ENCODE data around the gene MARK4.

MARK4 gene

DNA sequence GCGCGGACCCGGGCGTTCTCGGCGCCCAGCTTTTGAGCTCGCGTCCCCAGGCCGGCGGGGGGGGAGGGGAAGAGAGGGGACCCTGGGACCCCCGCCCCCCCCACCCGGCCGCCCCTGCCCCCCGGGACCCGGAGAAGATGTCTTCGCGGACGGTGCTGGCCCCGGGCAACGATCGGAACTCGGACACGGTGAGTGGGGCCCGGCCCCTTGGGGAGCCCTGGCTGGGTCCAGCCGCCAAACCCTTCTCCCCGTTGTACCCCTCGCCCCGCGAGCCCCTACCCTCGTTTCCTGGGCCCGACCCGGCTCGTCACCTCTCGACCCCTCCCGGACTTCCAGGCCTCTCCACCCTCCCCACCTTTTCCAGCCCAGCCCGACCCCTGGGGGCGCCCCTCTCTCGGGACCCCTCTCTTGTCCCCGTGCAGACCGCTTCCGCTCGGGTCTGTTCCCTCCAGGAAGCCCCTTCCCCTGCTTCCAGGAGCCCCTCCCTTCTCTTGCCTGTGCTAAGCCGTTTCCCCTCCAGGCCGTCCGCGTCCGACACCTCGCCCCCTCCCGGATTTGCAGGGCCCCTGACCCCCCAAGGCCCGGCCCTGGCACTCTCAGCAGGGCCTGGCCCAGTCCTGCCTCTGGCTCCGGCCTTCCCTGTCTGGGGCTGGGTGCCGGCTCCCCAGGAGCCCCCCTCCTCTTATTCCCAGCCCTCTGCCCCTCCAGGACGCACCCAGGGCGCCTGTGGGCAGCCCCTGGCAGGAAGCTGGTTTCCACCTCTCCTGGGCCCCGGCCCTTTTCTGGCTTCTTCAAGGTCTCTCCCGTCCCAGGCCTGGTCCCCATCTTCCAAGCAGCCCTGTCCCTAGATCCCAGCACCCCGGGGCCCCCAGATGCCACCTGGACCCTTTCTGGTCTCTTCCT lies 632 bp downstream of the MARK4 start:
- TF ChIP-seq CTCF (IDR thresholded peaks at IDR 0.05; ENCODE audit: low read depth, low read length), result no peak
- peak overlapping the region; percentile 86 for H3K4me3 ChIP-seq (ENCODE audit: low read depth, low read length)

GRCh38 chr19:45253396-45254027 lies 2.4 kb downstream of the MARK4 start:
- TF ChIP-seq CTCF (IDR thresholded peaks at IDR 0.05; ENCODE audit: low read depth, low read length), result no peak
- H3K4me3 ChIP-seq (ENCODE audit: low read depth, low read length), result no peak overlapping the region

- no peak overlapping the region for H3K4me3 ChIP-seq (ENCODE audit: low read depth, low read length)
- TF ChIP-seq CTCF (IDR thresholded peaks at IDR 0.05; ENCODE audit: low read depth, low read length), result peak; percentile 21; the same call in 1 of the 2 replicates
Measured at GRCh38 chr19:45254044-45254531, 3.0 kb downstream of the MARK4 start.

DNA sequence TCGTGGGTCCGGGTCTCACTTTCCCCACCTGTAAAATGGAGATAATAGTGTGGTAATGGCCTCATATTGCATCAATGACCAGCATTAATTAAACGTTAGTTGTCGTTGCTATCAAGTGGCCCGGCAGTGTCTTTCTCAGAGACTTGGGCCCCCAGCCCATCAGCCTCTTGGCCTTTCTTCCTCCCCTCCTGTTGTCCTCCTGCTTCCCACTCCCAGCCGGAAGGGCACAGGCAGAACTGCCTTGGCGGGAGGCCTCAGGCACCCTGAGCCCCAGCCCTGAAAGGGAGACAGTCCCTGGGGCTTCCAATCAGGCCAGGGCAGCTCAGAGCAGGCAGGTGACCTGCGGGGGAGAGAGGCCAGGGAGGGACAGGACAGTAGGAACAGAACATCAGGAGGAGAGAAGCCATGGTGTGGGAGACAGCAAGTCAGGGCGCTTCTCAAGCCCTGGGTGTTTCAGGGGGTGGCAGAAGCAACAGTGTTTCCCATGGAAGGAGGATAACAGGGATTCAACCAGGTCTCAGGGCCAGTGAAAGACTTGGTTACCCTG lies 4.6 kb downstream of the MARK4 start:
- TF ChIP-seq CTCF (IDR thresholded peaks at IDR 0.05; ENCODE audit: low read depth, low read length), result no peak

DNA sequence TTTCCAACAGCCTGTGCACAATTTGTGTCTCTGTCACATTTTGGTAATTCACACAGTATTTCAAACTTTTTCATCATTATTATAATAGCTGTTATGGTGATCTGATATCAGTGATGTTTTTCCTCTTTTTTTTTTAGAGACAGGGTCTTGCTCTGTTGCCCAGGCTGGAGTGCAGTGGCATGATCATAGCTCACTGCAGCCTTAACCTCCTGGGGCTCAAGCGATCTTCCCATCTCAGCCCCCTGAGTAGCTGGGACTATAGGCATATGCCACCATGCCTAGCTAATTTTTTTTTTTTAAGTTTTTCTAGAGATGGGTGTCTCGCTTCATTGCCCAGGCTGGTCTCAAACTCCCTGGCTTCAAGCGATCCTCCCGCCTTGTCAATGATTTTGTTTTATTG lies 5.8 kb downstream of the MARK4 start:
- no peak overlapping the region for H3K4me3 ChIP-seq (ENCODE audit: low read depth, low read length)
- no peak for TF ChIP-seq CTCF (IDR thresholded peaks at IDR 0.05; ENCODE audit: low read depth, low read length)

More for the DNA sequence above, 4.6 kb downstream of the MARK4 start:
- H3K4me3 ChIP-seq (ENCODE audit: low read depth, low read length), result no peak overlapping the region

GRCh38 chr19:45258862-45259261 lies 7.8 kb downstream of the MARK4 start:
- H3K4me3 ChIP-seq (ENCODE audit: low read depth, low read length), result no peak overlapping the region
- no peak for TF ChIP-seq CTCF (IDR thresholded peaks at IDR 0.05; ENCODE audit: low read depth, low read length)
